ENCODE data around the gene ARHGEF2. TPM values are rescaled to one million over a fixed set of nuclear protein-coding genes. Genes with fewer than 3 reads are reported as not detected.

ARHGEF2 gene
- polyA plus RNA-seq, 2 of the 4 experiments (the other 2 are of a cell fraction) = 21.3 to 67.4 TPM

- TF ChIP-seq FOSL2 (IDR thresholded peaks at IDR 0.05) (no peak), FOSL2 (CRISPR knock-in tag; IDR thresholded peaks at IDR 0.05) (no peak), HOXA7 (CRISPR knock-in tag; IDR thresholded peaks at IDR 0.05) (no peak), FOSB (CRISPR knock-in tag; IDR thresholded peaks at IDR 0.05) (no peak), RFX5 (IDR thresholded peaks at IDR 0.05) (no peak), KDM5A (IDR thresholded peaks at IDR 0.05) (no peak), CBX2 (IDR thresholded peaks at IDR 0.05; ENCODE audit: borderline replicate concordance, low read depth) (no peak), HES2 (IDR thresholded peaks at IDR 0.05) (no peak), MYC (IDR thresholded peaks at IDR 0.05; ENCODE audit: borderline replicate concordance, low read length) (no peak), PHF8 (IDR thresholded peaks at IDR 0.05; ENCODE audit: borderline replicate concordance, low read depth) (no peak), RCOR1 (IDR thresholded peaks at IDR 0.05; ENCODE audit: low read depth, low read length) (no peak), NR3C1 (IDR thresholded peaks at IDR 0.05) (no peak), RAD21 (conservative IDR thresholded peaks at IDR 0.05 in 1 of 2, IDR thresholded peaks at IDR 0.05 in 1 of 2) (no peak), EHF (CRISPR knock-in tag; IDR thresholded peaks at IDR 0.05) (no peak), POLR2AphosphoS2 (conservative IDR thresholded peaks at IDR 0.05; ENCODE audit: low read length) (no peak), SREBF2 (IDR thresholded peaks at IDR 0.05) (no peak)
- TF ChIP-seq, protein P1, sequence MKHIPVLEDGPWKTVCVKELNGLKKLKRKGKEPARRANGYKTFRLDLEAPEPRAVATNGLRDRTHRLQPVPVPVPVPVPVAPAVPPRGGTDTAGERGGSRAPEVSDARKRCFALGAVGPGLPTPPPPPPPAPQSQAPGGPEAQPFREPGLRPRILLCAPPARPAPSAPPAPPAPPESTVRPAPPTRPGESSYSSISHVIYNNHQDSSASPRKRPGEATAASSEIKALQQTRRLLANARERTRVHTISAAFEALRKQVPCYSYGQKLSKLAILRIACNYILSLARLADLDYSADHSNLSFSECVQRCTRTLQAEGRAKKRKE (CRISPR knock-in tag; IDR thresholded peaks at IDR 0.05; ENCODE audit: low read depth) = no peak
- ATAC-seq = no peak
- Histone ChIP-seq H3K4me1 (no peaks in the 10 kb centered on the region), H3K27ac (no peak overlapping the region), H3K4me2 (no peak overlapping the region), H3K9me3 (no peaks in the 10 kb centered on the region), H3K4me3 (no peak overlapping the region)
- POLR2A ChIA-PET = no interaction called here
- CTCF ChIA-PET = interaction anchor here (1.3 kb wide), 1 partner anchor 42 kb away, joined by 3 read pairs; no protein-coding TSS in a partner anchor
- no peak for DNase-seq (ENCODE audit: low read depth in 1 of 2, low spot score in 1 of 2)
- no peak for FAIRE-seq
- WGBS (ENCODE audit: missing lambda C conversion rate) = 97% methylated on average over 2 of the region's 2 CpGs
These were observed 58.5 kb downstream of the ARHGEF2 start for GRCh38 chr1:155919801-155920200.

DNA sequence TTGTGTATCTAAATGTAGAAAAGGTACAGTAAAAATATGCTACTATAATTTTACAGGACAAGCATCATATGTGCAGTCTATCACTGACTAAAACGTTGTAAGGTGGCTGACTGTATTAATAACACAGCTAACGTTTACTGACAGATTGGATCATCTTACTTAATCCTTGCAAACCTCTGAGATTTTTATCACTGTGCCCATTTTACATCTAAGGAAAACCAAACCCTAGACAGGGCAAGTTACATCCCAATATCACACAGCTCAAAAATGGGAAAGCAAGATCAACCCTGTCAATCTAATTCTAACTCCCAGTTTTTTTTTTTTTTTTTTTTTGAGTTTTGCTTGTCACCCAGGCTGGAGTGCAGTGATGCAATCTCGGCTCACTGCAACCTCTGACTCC, 59.7 kb downstream of the ARHGEF2 start:
- H3K4me1 ChIP-seq = no peaks in the 10 kb centered on the region
- no peak overlapping the region for H3K4me2 ChIP-seq
- no peak overlapping the region for H3K4me3 ChIP-seq
- TF ChIP-seq CHD4 (IDR thresholded peaks at IDR 0.05; ENCODE audit: borderline replicate concordance) (no peak), SMC3 (IDR thresholded peaks at IDR 0.05) (no peak), EHMT2 (IDR thresholded peaks at IDR 0.05; ENCODE audit: low read depth) (no peak), ZC3H11A (IDR thresholded peaks at IDR 0.05) (no peak)
- TF ChIP-seq, protein P2, sequence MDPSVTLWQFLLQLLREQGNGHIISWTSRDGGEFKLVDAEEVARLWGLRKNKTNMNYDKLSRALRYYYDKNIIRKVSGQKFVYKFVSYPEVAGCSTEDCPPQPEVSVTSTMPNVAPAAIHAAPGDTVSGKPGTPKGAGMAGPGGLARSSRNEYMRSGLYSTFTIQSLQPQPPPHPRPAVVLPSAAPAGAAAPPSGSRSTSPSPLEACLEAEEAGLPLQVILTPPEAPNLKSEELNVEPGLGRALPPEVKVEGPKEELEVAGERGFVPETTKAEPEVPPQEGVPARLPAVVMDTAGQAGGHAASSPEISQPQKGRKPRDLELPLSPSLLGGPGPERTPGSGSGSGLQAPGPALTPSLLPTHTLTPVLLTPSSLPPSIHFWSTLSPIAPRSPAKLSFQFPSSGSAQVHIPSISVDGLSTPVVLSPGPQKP (IDR thresholded peaks at IDR 0.05; ENCODE audit: low read depth, low read length) = no peak
- FAIRE-seq (no peak), DNase-seq (ENCODE audit: low read depth in 1 of 2, low spot score in 1 of 2) (no peak), ATAC-seq (no peak)
- no peaks in the 10 kb centered on the region for H3K9me3 ChIP-seq
- 72% methylated on average over 3 of the region's 3 CpGs for WGBS (ENCODE audit: missing lambda C conversion rate)
- ChIA-PET POLR2A (interaction anchor here (0.7 kb wide), 1 partner anchor 23 kb away, joined by 5 read pairs; no protein-coding TSS in a partner anchor), CTCF (interaction anchor here (0.7 kb wide), 2 partner anchors 10 to 71 kb away, joined by 3 read pairs; no protein-coding TSS in a partner anchor)
- no peak overlapping the region for H3K27ac ChIP-seq
